IMR-90 (cell line): ENCODE data around the gene B3GAT1. TPM values are rescaled to one million over a fixed set of nuclear protein-coding genes. Genes with fewer than 3 reads are reported as not detected.

ENCODE experiments used
- ATAC-seq: fragments of 200-7000 bp; cut with Tn5 transposase; 2 replicates; pipeline ENCODE4 v1.9.1; 2020; ENCODE audit warnings: low read depth, mild to moderate bottlenecking, moderate library complexity
- BruUV-seq: library from RNA; stranded (reverse); fragments of 400-500 nt; replicated peaks from 2 replicates; lab custom pipeline; 2021; lab: Mats Ljungman, UMichigan
- CTCF ChIA-PET: fragments of 300-600 bp; formaldehyde crosslinking; extraction: SDS; loops from one replicate; lab custom pipeline; 2021; ENCODE audit warnings: antibody characterized with exemption; lab: Yijun Ruan, JAX
- POLR2A ChIA-PET: fragments of 300-600 bp; sonication (Branson Sonifier 250); formaldehyde crosslinking; loops from one replicate; lab custom pipeline; 2022; ENCODE audit warnings: antibody characterized with exemption; ENCODE audit not compliant: unreplicated experiment; lab: Charles Lee
- DNase-seq: peaks from one replicate; pipeline ENCODE4 v3.0.0; 2013
- H2AFZ ChIP-seq: replicated peaks from 2 replicates; pipeline ENCODE3; 2013; ENCODE audit warnings: low read length, mild to moderate bottlenecking; ENCODE audit not compliant: poor library complexity
- H2AK5ac ChIP-seq: 2 replicates; pipeline ENCODE4 v1.6.1; 2013; ENCODE audit warnings: low read depth, low read length, inconsistent platforms
- H2AK9ac ChIP-seq: replicated peaks from 2 replicates; pipeline ENCODE3; 2013; ENCODE audit warnings: mild to moderate bottlenecking, low read depth, low read length, moderate library complexity; ENCODE audit not compliant: poor library complexity
- H2BK120ac ChIP-seq: 2 replicates; pipeline ENCODE4 v1.6.1; 2013; ENCODE audit warnings: low read depth, low read length, inconsistent platforms
- H2BK15ac ChIP-seq: 3 replicates; pipeline ENCODE4 v1.6.1; 2013; ENCODE audit warnings: low read depth, low read length, inconsistent platforms
- H2BK20ac ChIP-seq: 2 replicates; pipeline ENCODE4 v1.6.1; 2013; ENCODE audit warnings: low read depth, mild to moderate bottlenecking, inconsistent platforms, low read length, moderate library complexity
- H2BK5ac ChIP-seq: 2 replicates; pipeline ENCODE4 v1.6.1; 2013; ENCODE audit warnings: mild to moderate bottlenecking, low read depth, low read length, inconsistent platforms; ENCODE audit not compliant: poor library complexity, severe bottlenecking
- H3K14ac ChIP-seq: replicated peaks from 2 replicates; pipeline ENCODE4 v1.6.1; 2013; ENCODE audit warnings: low read depth, low read length, inconsistent platforms
- H3K18ac ChIP-seq: 2 replicates; pipeline ENCODE4 v1.6.1; 2013; ENCODE audit warnings: low read depth, low read length, control low read depth
- H3K23ac ChIP-seq: 2 replicates; pipeline ENCODE4 v1.6.1; 2013; ENCODE audit warnings: low read depth, low read length, inconsistent platforms
- H3K27ac ChIP-seq: 2 replicates; pipeline ENCODE4 v1.5.1; 2013; ENCODE audit warnings: mild to moderate bottlenecking, control low read depth, low read length; ENCODE audit not compliant: insufficient read depth
- H3K27me3 ChIP-seq: 2 replicates; pipeline ENCODE4 v1.6.1; 2013; ENCODE audit warnings: low read length; ENCODE audit not compliant: control insufficient read depth, insufficient read depth
- H3K36me3 ChIP-seq: 2 replicates; pipeline ENCODE4 v1.6.1; 2013; ENCODE audit warnings: low read length, mixed read lengths; ENCODE audit not compliant: control insufficient read depth, insufficient read depth
- H3K4ac ChIP-seq: 2 replicates; pipeline ENCODE4 v1.6.1; 2013; ENCODE audit warnings: low read depth, low read length, inconsistent platforms
- H3K4me1 ChIP-seq: 2 replicates; pipeline ENCODE4 v1.6.1; 2013; ENCODE audit warnings: low read length, mixed read lengths; ENCODE audit not compliant: control insufficient read depth, insufficient read depth
- H3K4me2 ChIP-seq: 2 replicates; pipeline ENCODE4 v1.6.1; 2013; ENCODE audit warnings: low read depth, mild to moderate bottlenecking, control low read depth, low read length, moderate library complexity
- H3K4me3 ChIP-seq: 2 replicates; pipeline ENCODE4 v1.5.1; 2013; ENCODE audit warnings: low read depth, mild to moderate bottlenecking, control low read depth, low read length, moderate library complexity; ENCODE audit not compliant: insufficient read depth
- H3K56ac ChIP-seq: 2 replicates; pipeline ENCODE4 v1.6.1; 2013; ENCODE audit warnings: low read length, inconsistent platforms; ENCODE audit not compliant: insufficient read depth; ENCODE audit errors: extremely low read depth
- H3K79me1 ChIP-seq, 2 experiments: 2 replicates each; pipeline ENCODE4 v1.6.1; 2013; ENCODE audit warnings: low read length in 2 of 2, inconsistent platforms in 1 of 2, low read depth in 1 of 2
- H3K9ac ChIP-seq: 2 replicates; pipeline ENCODE4 v1.6.1; 2013; ENCODE audit warnings: low read depth, low read length, control low read depth
- H3K9me1 ChIP-seq: 2 replicates; pipeline ENCODE4 v1.6.1; 2013; ENCODE audit warnings: low read length, inconsistent platforms; ENCODE audit not compliant: insufficient read depth
- H3K9me3 ChIP-seq: 2 replicates; pipeline ENCODE4 v1.6.1; 2013; ENCODE audit warnings: low read length; ENCODE audit not compliant: control insufficient read depth, insufficient read depth
- H4K20me1 ChIP-seq: 2 replicates; pipeline ENCODE4 v1.6.1; 2013; ENCODE audit warnings: low read length, inconsistent platforms; ENCODE audit not compliant: insufficient read depth
- H4K5ac ChIP-seq: 2 replicates; pipeline ENCODE4 v1.6.1; 2013; ENCODE audit warnings: mild to moderate bottlenecking, low read depth, low read length, control low read depth
- H4K8ac ChIP-seq, 2 experiments: 2 replicates each; pipeline ENCODE4 v1.6.1; 2013; ENCODE audit warnings: low read depth in 2 of 2, low read length in 2 of 2, control low read depth in 1 of 2, inconsistent platforms in 1 of 2
- H4K91ac ChIP-seq: 2 replicates; pipeline ENCODE4 v1.6.1; 2013; ENCODE audit warnings: low read depth, low read length, inconsistent platforms; ENCODE audit not compliant: insufficient read depth
- FOS ChIP-seq: fragments of 150-350 bp; IDR thresholded peaks from 2 replicates; pipeline ENCODE4 v1.6.1; 2016; ENCODE audit warnings: low read depth, low read length
- MAZ ChIP-seq: IDR thresholded peaks from 2 replicates; pipeline ENCODE4 v1.6.1; 2012; ENCODE audit warnings: low read depth, mild to moderate bottlenecking, low read length, improper control_type of control experiment, moderate library complexity, borderline replicate concordance
- RAD21 ChIP-seq: IDR thresholded peaks from 2 replicates; pipeline ENCODE4 v1.6.1; 2012; ENCODE audit warnings: low read length, improper control_type of control experiment
- WGBS, 2 experiments: methylation state at CpG; one replicate each; pipeline versions ENCODE4 v1.1.5 to v1.1.7; 2013; ENCODE audit warnings: missing lambda C conversion rate in 2 of 2; ENCODE audit not compliant: insufficient read length in 1 of 2; ENCODE audit errors: extremely low coverage in 2 of 2; 5-methylcytosine and 5-hydroxymethylcytosine counted together
- dilution Hi-C: fragments of 300-500 bp; cut with HindIII; formaldehyde crosslinking; loops from one replicate; pipeline ENCODE4 v1.14.3; 2018; ENCODE audit warnings: low sequenced_read_pairs; ENCODE audit not compliant: unreplicated experiment
- in situ Hi-C: fragments of 300-500 bp; cut with MboI; formaldehyde crosslinking; loops from 3 replicates; pipeline ENCODE4 v1.14.3; 2019; ENCODE audit warnings: low sequenced_read_pairs, inconsistent platforms, mixed read lengths
- intact Hi-C: fragments of 100-400 bp; cut with micrococcal nuclease; formaldehyde crosslinking; loops from 2 replicates; pipeline ENCODE4 v1.10.0; 2022
- polyA plus RNA-seq, 3 experiments: library from polyadenylated mRNA; depleted of rRNA; stranded (reverse); fragments of >200 nt; gene quantifications; 2 replicates each; pipeline ENCODE4 v1.2.3, GENCODE V29; 2012; ENCODE audit warnings: low replicate concordance in 1 of 3
- total RNA-seq: library from RNA; depleted of rRNA; stranded (reverse); fragments of >200 nt; gene quantifications from 2 replicates; pipeline ENCODE4 v1.2.3, GENCODE V29; 2012

The B3GAT1 gene
- total and polyA plus RNA-seq, 2 of the 4 experiments (the other 2 are of a cell fraction): not detected

GRCh38 chr11:134388590-134388989 is 23.5 kb downstream of the B3GAT1 start:
- Histone ChIP-seq H3K27ac (no peak overlapping the region), H3K27me3 (no peaks in the 10 kb centered on the region), H2BK120ac (no peak overlapping the region), H2AK5ac (no peak overlapping the region), H2BK5ac (no peak overlapping the region), H3K23ac (no peak overlapping the region), H3K56ac (no peak overlapping the region), H3K36me3 (no peaks in the 10 kb centered on the region), H3K18ac (no peak overlapping the region), H2AK9ac (no peak overlapping the region), H3K4me2 (no peak overlapping the region), H2BK15ac (no peak overlapping the region), H3K4me1 (no peaks in the 10 kb centered on the region), H4K91ac (no peak overlapping the region), H2BK20ac (no peak overlapping the region), H3K4me3 (no peak overlapping the region), H2AFZ (no peak overlapping the region), H3K9me3 (peaks cover 42% of the 10 kb centered on the region), H3K79me1 (no peaks in the 10 kb centered on the region), H4K5ac (no peak overlapping the region), H4K20me1 (no peaks in the 10 kb centered on the region), H3K14ac (no peak overlapping the region), H3K4ac (no peak overlapping the region), H4K8ac (no peak overlapping the region), H3K9me1 (no peaks in the 10 kb centered on the region), H3K9ac (no peak overlapping the region)
- no TSS peak for BruUV-seq
- no peak for TF ChIP-seq MAZ
- TF ChIP-seq FOS: no peak
- no peak for TF ChIP-seq RAD21
- no CpG with 5 or more reads among the region's 4 CpGs for WGBS, 2 experiments
- in situ Hi-C loops: no loop called here
- ATAC-seq (no peak), DNase-seq (no peak)
- intact Hi-C loops: no loop called here
- dilution Hi-C loops: no loop called here
- ChIA-PET POLR2A (no interaction called here), CTCF (no interaction called here)
